HPDE6-E6E7 (cell line): ENCODE results near the gene LPA.
"Not testable (repeated sequence)": the region's sequence is repeated elsewhere in the genome, so short reads cannot be mapped to it uniquely, and the experiment has no call there.

ENCODE experiments used
- DNase-seq: peaks from one replicate; pipeline ENCODE4 v3.0.0; 2011; ENCODE audit warnings: missing footprints; ENCODE audit errors: extremely low spot score

The LPA gene

GRCh38 chr6:160667639-160668481 lies 3.8 kb upstream of the LPA start:
- DNase-seq: peak; percentile 50

DNA sequence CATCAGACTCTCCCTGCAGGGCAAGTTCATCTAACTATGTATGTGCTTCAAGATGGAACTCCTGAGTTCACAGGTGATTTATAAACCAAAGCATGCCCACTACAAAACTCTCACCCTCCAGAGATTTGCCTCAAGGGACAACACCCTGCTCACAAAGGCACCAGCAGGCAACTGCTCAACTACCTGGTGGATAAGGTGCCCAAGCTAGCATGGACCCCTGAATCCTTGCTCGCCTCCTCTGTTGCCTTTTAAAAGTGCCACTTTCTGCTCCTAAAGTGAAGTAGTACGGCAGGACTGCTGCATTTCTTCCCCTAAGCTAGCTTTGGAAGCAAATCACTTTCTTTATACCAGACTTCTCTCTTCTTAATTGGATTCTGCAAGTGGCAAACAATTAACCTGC lies 1.2 kb downstream of the LPA start:
- no peak for DNase-seq

- DNase-seq: no peak
These were observed 1.6 kb downstream of the LPA start for GRCh38 chr6:160662429-160662828.

DNA sequence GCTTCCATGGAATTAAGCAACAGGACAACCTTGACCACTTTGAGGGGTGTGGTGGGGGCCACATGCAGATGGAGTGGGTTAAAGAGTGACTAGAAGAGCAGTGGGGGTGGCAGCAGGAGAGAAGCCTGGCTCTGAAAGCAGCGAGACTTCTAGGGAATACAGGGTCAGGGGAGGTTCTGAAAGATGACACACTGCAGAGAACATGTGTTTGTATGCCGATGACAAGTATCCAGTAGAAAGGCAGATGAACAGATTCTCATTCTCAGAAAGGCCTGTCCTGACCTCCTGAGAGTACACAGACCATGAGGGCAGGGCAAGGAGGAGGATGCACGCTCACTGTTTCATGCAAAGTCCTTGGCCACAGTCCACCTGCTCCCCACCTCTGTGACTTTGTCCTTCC lies 2.9 kb downstream of the LPA start:
- DNase-seq: no peak

- DNase-seq: no peak
These were observed 4.5 kb downstream of the LPA start for GRCh38 chr6:160659562-160659961.

GRCh38 chr6:160634706-160635105 lies 29.4 kb downstream of the LPA start:
- DNase-seq: no peak

GRCh38 chr6:160595838-160596832 lies 67.9 kb downstream of the LPA start:
- DNase-seq: no peak

GRCh38 chr6:160595297-160595696 lies 68.8 kb downstream of the LPA start:
- DNase-seq: not testable (repeated sequence)

- DNase-seq: no peak
These were observed 77.7 kb downstream of the LPA start for GRCh38 chr6:160586374-160586773.

GRCh38 chr6:160583794-160584193 lies 80.3 kb downstream of the LPA start:
- DNase-seq: no peak

DNA sequence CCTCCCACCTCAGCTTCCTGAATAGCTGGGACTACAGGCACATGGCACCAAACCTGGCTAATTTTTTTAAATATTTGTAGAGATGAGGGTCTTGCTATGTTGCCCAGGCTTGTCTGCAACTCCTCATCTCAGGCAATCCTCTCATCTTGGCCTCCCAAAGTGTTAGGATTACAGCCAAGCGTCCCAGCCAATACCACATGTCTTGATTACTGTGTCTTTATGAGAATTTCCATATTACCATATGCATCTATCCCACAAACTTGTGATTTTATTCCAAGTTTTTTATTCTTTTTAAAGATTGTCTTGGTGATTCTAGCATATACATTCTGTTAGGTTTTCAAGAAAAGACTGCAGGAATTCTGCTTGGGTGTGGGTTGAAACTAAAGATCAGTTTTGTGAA lies 82.7 kb downstream of the LPA start:
- DNase-seq: no peak

DNA sequence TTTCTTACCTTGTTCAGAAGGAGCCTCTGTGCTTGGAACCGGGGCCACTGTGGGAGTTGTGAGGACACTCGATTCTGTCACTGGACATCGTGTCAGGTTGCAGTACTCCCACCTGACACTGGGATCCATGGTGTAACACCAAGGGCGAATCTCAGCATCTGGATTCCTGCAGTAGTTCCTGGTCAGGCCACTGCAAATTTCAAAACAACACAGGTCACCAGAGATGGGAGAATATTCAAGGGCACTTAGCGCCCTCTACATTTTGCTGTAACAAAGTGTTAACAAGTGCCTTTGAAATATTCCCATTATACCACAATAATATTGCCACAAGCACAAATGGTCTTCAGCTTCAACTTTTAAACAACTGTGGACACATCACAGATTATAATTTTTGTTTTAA lies 85.6 kb downstream of the LPA start:
- not testable (repeated sequence) for DNase-seq

DNA sequence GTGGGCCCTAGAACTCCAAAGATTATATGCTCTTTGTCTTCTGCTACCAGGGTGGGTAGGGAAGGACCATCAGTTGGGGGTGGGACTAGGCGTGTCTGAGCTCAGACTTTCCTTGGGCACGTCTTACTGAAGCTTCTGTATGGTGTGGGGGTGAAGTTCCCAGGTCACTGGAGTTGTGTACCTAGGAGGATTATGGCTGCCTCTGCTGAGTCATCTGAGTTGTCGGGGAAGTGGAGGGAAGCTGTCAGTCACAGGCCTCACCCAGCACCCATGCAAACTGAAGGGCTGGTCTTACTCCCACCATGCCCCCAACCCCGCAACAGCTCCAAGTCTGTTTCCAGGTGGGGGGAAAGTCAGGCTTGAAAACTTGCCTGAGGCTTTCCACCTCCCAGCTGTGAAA lies 90.1 kb downstream of the LPA start:
- DNase-seq: no peak

DNA sequence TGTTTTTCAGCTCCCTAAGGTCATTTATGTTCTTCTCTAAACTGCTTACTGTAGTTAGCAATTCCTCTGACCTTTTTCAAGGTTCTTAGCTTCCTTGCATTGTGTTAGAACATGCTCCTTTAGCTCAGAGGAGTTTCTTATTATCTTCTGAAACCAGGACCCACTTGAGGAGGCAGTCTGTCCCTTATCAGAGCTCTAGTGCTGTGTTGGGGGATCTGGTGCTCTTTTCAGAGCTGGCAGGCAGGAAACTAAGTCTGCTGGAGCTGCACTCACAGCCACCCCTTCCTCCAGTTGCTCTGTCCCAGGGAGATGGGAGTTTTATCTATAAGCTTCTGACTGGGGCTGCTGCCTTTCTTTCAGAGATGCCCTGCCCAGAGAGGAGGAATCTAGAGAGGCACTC lies 92.9 kb downstream of the LPA start:
- DNase-seq: not testable (repeated sequence)

- no peak for DNase-seq
These were observed 119.3 kb downstream of the LPA start for GRCh38 chr6:160544802-160545201.

GRCh38 chr6:160535270-160535669 lies 128.8 kb downstream of the LPA start:
- DNase-seq: no peak

- DNase-seq: peak; percentile 32
These were observed 129.9 kb downstream of the LPA start for GRCh38 chr6:160534050-160534696.

- no peak for DNase-seq
These were observed 131.8 kb downstream of the LPA start for GRCh38 chr6:160532315-160532714.

DNA sequence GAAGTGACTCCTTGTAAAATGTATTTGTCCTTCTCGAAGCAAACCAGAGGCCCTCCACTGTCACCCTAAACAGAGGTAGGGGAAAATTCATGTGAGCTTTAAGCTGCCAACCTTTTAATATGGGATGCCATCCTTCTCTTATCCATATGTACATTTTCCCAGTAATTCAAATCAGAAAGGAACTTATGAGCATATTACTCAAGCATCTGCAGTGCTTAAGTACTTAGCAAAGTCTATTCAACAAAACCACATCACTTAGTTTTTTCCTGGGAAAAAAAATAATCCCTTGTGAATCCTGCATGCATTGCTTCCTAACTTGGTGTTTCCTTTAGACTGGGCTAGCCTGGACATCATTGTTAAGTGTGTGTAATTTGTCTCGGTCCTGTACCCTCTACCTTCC lies 132.2 kb downstream of the LPA start:
- DNase-seq: no peak

GRCh38 chr6:160529524-160529923 lies 134.6 kb downstream of the LPA start:
- not testable (repeated sequence) for DNase-seq

- DNase-seq: no peak
These were observed 140.9 kb downstream of the LPA start for GRCh38 chr6:160523223-160523622.
